ENCODE measurements around the gene RET.
"Not testable (repeated sequence)": the region's sequence is repeated elsewhere in the genome, so short reads cannot be mapped to it uniquely, and the experiment has no call there.

The RET gene

GRCh38 chr10:43079856-43080255 lies 3.0 kb downstream of the RET start:
- no peak for DNase-seq

- DNase-seq: no peak
These were observed 5.2 kb downstream of the RET start for GRCh38 chr10:43082087-43082486.

- DNase-seq: no peak
These were observed 5.9 kb downstream of the RET start for GRCh38 chr10:43082746-43083145.

- DNase-seq: no peak
These were observed 6.9 kb downstream of the RET start for GRCh38 chr10:43083764-43084163.

- no peak for DNase-seq
These were observed 7.9 kb downstream of the RET start for GRCh38 chr10:43084812-43085211.

GRCh38 chr10:43086321-43086942 lies 9.6 kb downstream of the RET start:
- no peak for DNase-seq

- no peak for DNase-seq
These were observed 12.7 kb downstream of the RET start for GRCh38 chr10:43089519-43089918.

GRCh38 chr10:43090188-43090587 lies 13.3 kb downstream of the RET start:
- no peak for DNase-seq

GRCh38 chr10:43090664-43091063 lies 13.8 kb downstream of the RET start:
- no peak for DNase-seq

- no peak for DNase-seq
These were observed 15.0 kb downstream of the RET start for GRCh38 chr10:43091846-43092245.

GRCh38 chr10:43093423-43094076 lies 16.7 kb downstream of the RET start:
- DNase-seq: no peak

GRCh38 chr10:43094085-43094484 lies 17.2 kb downstream of the RET start:
- DNase-seq: no peak

- DNase-seq: not testable (repeated sequence)
These were observed 22.5 kb downstream of the RET start for GRCh38 chr10:43099339-43099738.

GRCh38 chr10:43099928-43100327 lies 23.1 kb downstream of the RET start:
- DNase-seq: no peak

- no peak for DNase-seq
These were observed 23.5 kb downstream of the RET start for GRCh38 chr10:43100366-43100765.

GRCh38 chr10:43102063-43102828 lies 25.4 kb downstream of the RET start:
- no peak for DNase-seq

- DNase-seq: peak; percentile 56
These were observed 28.5 kb downstream of the RET start for GRCh38 chr10:43105102-43105955.

GRCh38 chr10:43105956-43106229 lies 29.0 kb downstream of the RET start:
- no peak for DNase-seq

- no peak for DNase-seq
These were observed 29.6 kb downstream of the RET start for GRCh38 chr10:43106256-43107091.

GRCh38 chr10:43108951-43109350 lies 32.1 kb downstream of the RET start:
- no peak for DNase-seq

- no peak for DNase-seq
These were observed 32.9 kb downstream of the RET start for GRCh38 chr10:43109671-43110249.
